ENCODE measurements around the gene SST. TPM values are rescaled to one million over a fixed set of nuclear protein-coding genes. Genes with fewer than 3 reads are reported as not detected.

Gene SST
- not detected in 2 replicates for total RNA-seq

GRCh38 chr3:187669675-187670504, at the start of gene SST:
Gene SST (minus strand): TSS chr3:187670394. CDS start chr3:187670291, 103 bp downstream.
- Histone ChIP-seq H2AFZ (ENCODE audit: low read length) (no peak within 1 kb of the TSS), H3K4me3 (ENCODE audit: insufficient read depth, low read length) (no peak within 1 kb of the TSS), H4K20me1 (ENCODE audit: insufficient read depth, low read length) (no peaks in the 10 kb centered on the region), H3K4me1 (ENCODE audit: insufficient read depth, low read length) (no peaks in the 10 kb centered on the region), H3K79me2 (ENCODE audit: insufficient read depth, low read length) (no peaks in the 10 kb centered on the region), H3K9me3 (ENCODE audit: low read depth, low read length) (no peaks in the 10 kb centered on the region), H3K4me2 (ENCODE audit: insufficient read depth, low read length) (no peak within 1 kb of the TSS), H3K36me3 (ENCODE audit: insufficient read depth, low read length) (no peaks in the 10 kb centered on the region), H3K27me3 (ENCODE audit: insufficient read depth, low read length) (peaks cover 29% of the 10 kb centered on the region), H3K27ac (ENCODE audit: low read depth, low read length) (no peak within 1 kb of the TSS)
- no peak for TF ChIP-seq CTCF (IDR thresholded peaks at IDR 0.05; ENCODE audit: extremely low read depth, low read depth, low read length)
- no peak for DNase-seq (ENCODE audit: insufficient read length, low spot score, missing footprints)

- no peak overlapping the region for H3K4me3 ChIP-seq (ENCODE audit: insufficient read depth, low read length)
- no peaks in the 10 kb centered on the region for H3K9me3 ChIP-seq (ENCODE audit: low read depth, low read length)
- TF ChIP-seq CTCF (IDR thresholded peaks at IDR 0.05; ENCODE audit: extremely low read depth, low read depth, low read length): no peak
- no peak overlapping the region for H3K27ac ChIP-seq (ENCODE audit: low read depth, low read length)
- peaks cover 30% of the 10 kb centered on the region for H3K36me3 ChIP-seq (ENCODE audit: insufficient read depth, low read length)
- H2AFZ ChIP-seq (ENCODE audit: low read length): no peak overlapping the region
- no peaks in the 10 kb centered on the region for H3K27me3 ChIP-seq (ENCODE audit: insufficient read depth, low read length)
- H3K4me1 ChIP-seq (ENCODE audit: insufficient read depth, low read length): no peaks in the 10 kb centered on the region
- no peak for DNase-seq (ENCODE audit: insufficient read length, low spot score, missing footprints)
- no peaks in the 10 kb centered on the region for H4K20me1 ChIP-seq (ENCODE audit: insufficient read depth, low read length)
- H3K79me2 ChIP-seq (ENCODE audit: insufficient read depth, low read length): no peaks in the 10 kb centered on the region
- H3K4me2 ChIP-seq (ENCODE audit: insufficient read depth, low read length): no peak overlapping the region
Measured at GRCh38 chr3:187719628-187720336, 49.6 kb upstream of the SST start.

GRCh38 chr3:187718802-187719201, 48.6 kb upstream of the SST start:
- peaks cover 2% of the 10 kb centered on the region for H3K4me1 ChIP-seq (ENCODE audit: insufficient read depth, low read length)
- peaks cover 20% of the 10 kb centered on the region for H3K36me3 ChIP-seq (ENCODE audit: insufficient read depth, low read length)
- no peak overlapping the region for H3K4me3 ChIP-seq (ENCODE audit: insufficient read depth, low read length)
- H3K27me3 ChIP-seq (ENCODE audit: insufficient read depth, low read length): no peaks in the 10 kb centered on the region
- no peaks in the 10 kb centered on the region for H3K9me3 ChIP-seq (ENCODE audit: low read depth, low read length)
- no peak overlapping the region for H2AFZ ChIP-seq (ENCODE audit: low read length)
- no peaks in the 10 kb centered on the region for H3K79me2 ChIP-seq (ENCODE audit: insufficient read depth, low read length)
- no peak for DNase-seq (ENCODE audit: insufficient read length, low spot score, missing footprints)
- no peak overlapping the region for H3K4me2 ChIP-seq (ENCODE audit: insufficient read depth, low read length)
- no peak for TF ChIP-seq CTCF (IDR thresholded peaks at IDR 0.05; ENCODE audit: extremely low read depth, low read depth, low read length)
- no peak overlapping the region for H3K27ac ChIP-seq (ENCODE audit: low read depth, low read length)
- no peaks in the 10 kb centered on the region for H4K20me1 ChIP-seq (ENCODE audit: insufficient read depth, low read length)

- Histone ChIP-seq H3K79me2 (ENCODE audit: insufficient read depth, low read length) (no peaks in the 10 kb centered on the region), H3K9me3 (ENCODE audit: low read depth, low read length) (no peaks in the 10 kb centered on the region), H3K36me3 (ENCODE audit: insufficient read depth, low read length) (peaks cover 9% of the 10 kb centered on the region), H2AFZ (ENCODE audit: low read length) (no peak overlapping the region), H4K20me1 (ENCODE audit: insufficient read depth, low read length) (no peaks in the 10 kb centered on the region), H3K27ac (ENCODE audit: low read depth, low read length) (no peak overlapping the region), H3K4me2 (ENCODE audit: insufficient read depth, low read length) (no peak overlapping the region), H3K4me3 (ENCODE audit: insufficient read depth, low read length) (no peak overlapping the region), H3K27me3 (ENCODE audit: insufficient read depth, low read length) (no peaks in the 10 kb centered on the region), H3K4me1 (ENCODE audit: insufficient read depth, low read length) (peaks cover 4% of the 10 kb centered on the region)
- no peak for TF ChIP-seq CTCF (IDR thresholded peaks at IDR 0.05; ENCODE audit: extremely low read depth, low read depth, low read length)
- DNase-seq (ENCODE audit: insufficient read length, low spot score, missing footprints): no peak
Measured at GRCh38 chr3:187717572-187717971, 47.4 kb upstream of the SST start.

Data from osteoblast (primary cell).